Fibroblast of skin of abdomen (primary cell): ENCODE measurements around the gene ATXN1.
"Not testable (repeated sequence)": the region's sequence is repeated elsewhere in the genome, so short reads cannot be mapped to it uniquely, and the experiment has no call there.

Experiments used
- DNase-seq: peaks from one replicate; pipeline ENCODE4 v3.0.0-alpha.2; 2013

The ATXN1 gene

GRCh38 chr6:16471222-16471909, 289.9 kb downstream of the ATXN1 start:
- DNase-seq, result peak; percentile 19

- DNase-seq, result no peak
Observed at GRCh38 chr6:16470502-16471221, 290.6 kb downstream of the ATXN1 start.

- DNase-seq, result no peak
Observed at GRCh38 chr6:16468991-16469615, 292.2 kb downstream of the ATXN1 start.

- DNase-seq, result peak; percentile 37
Observed at GRCh38 chr6:16466800-16467553, 294.3 kb downstream of the ATXN1 start.

- DNase-seq, result no peak
Observed at GRCh38 chr6:16464045-16464444, 297.2 kb downstream of the ATXN1 start.

- not testable (repeated sequence) for DNase-seq
Observed at GRCh38 chr6:16463246-16463645, 298.0 kb downstream of the ATXN1 start.

- no peak for DNase-seq
Observed at GRCh38 chr6:16461491-16461890, 299.8 kb downstream of the ATXN1 start.

GRCh38 chr6:16459472-16459871, 301.8 kb downstream of the ATXN1 start:
- DNase-seq, result not testable (repeated sequence)

- no peak for DNase-seq
Observed at GRCh38 chr6:16452348-16452747, 308.9 kb downstream of the ATXN1 start.

- DNase-seq, result peak; percentile 79
Observed at GRCh38 chr6:16450821-16451220, 310.4 kb downstream of the ATXN1 start.

GRCh38 chr6:16450285-16450684, 311.0 kb downstream of the ATXN1 start:
- peak; percentile 97 for DNase-seq

- peak; percentile 75 for DNase-seq
Observed at GRCh38 chr6:16446273-16446672, 315.0 kb downstream of the ATXN1 start.

GRCh38 chr6:16442031-16442430, 319.2 kb downstream of the ATXN1 start:
- DNase-seq, result no peak

- DNase-seq, result no peak
Observed at GRCh38 chr6:16441262-16441661, 320.0 kb downstream of the ATXN1 start.

GRCh38 chr6:16440636-16441212, 320.5 kb downstream of the ATXN1 start:
- no peak for DNase-seq

GRCh38 chr6:16438718-16439591, 322.3 kb downstream of the ATXN1 start:
- peak; percentile 37 for DNase-seq

GRCh38 chr6:16437984-16438383, 323.3 kb downstream of the ATXN1 start:
- no peak for DNase-seq

GRCh38 chr6:16437095-16437494, 324.2 kb downstream of the ATXN1 start:
- DNase-seq, result no peak

- DNase-seq, result no peak
Observed at GRCh38 chr6:16436550-16436949, 324.7 kb downstream of the ATXN1 start.

GRCh38 chr6:16434885-16435284, 326.4 kb downstream of the ATXN1 start:
- no peak for DNase-seq

GRCh38 chr6:16433338-16433890, 327.8 kb downstream of the ATXN1 start:
- no peak for DNase-seq
